Left renal pelvis (tissue), 4 donors: ENCODE results near the gene SLC35F1. TPM values are rescaled to one million over a fixed set of nuclear protein-coding genes. Genes with fewer than 3 reads are reported as not detected.

ENCODE experiments used
- DNase-seq, 4 donors: peaks; one replicate each; pipeline ENCODE4 v3.0.0-alpha.2; 2013; ENCODE audit warnings: low read depth in 4 of 4, low spot score in 3 of 4
- polyA plus RNA-seq, 4 donors: library from polyadenylated mRNA; unstranded; fragments of 120-200 nt; gene quantifications; one replicate each; pipeline ENCODE4 v1.2.1, GENCODE V29; 2013; ENCODE audit not compliant: insufficient read length in 4 of 4

Gene SLC35F1
- polyA plus RNA-seq, 4 donors, result 2.4 to 3.9 (median 3.2) TPM

DNA sequence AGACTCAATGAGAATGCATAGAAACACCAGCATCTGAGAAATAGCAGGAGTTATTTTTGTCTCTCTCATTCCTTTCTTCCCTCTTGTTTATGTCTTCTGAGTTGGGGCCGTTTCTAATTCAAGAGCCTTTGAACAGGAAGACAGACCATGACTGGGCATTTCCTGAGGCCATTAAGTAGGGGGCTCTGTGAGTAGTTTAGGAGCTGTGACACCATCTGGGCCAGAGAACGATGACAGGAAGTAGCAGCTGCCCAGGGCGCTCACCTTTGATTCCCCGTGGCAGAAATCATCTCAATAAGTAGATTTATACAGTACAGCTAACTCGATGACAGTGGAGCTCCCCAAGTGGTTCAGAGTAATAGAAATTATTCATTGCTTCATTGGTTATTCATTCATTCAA lies 342.6 kb downstream of the SLC35F1 start:
- no peak for DNase-seq

- no peak for DNase-seq
Measured at GRCh38 chr6:118252474-118252873, 345.4 kb downstream of the SLC35F1 start.

- no peak for DNase-seq
Measured at GRCh38 chr6:118253741-118254140, 346.7 kb downstream of the SLC35F1 start.

DNA sequence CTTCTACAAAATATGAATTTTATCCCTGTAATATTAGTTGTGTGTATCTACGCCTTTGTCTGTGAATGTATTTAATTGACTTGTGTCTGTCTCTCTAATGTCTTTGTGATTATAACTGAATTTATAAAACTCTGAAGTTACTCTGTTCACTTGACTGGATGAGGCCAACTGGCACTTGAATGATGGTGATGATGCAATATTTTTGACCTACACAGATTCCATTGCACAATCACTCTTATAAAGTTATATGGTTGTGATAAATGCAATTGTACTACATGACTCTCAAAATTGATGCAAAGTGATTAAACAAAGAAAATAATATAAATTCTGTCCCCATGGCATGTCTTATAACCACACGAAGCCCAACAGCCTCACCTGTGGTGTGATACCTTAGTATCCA lies 353.8 kb downstream of the SLC35F1 start:
- DNase-seq, result no peak

- DNase-seq, result peak in 3 of 4 donors; percentile 8 to 29 (median 27)
Measured at GRCh38 chr6:118263921-118264486, 356.9 kb downstream of the SLC35F1 start.

DNA sequence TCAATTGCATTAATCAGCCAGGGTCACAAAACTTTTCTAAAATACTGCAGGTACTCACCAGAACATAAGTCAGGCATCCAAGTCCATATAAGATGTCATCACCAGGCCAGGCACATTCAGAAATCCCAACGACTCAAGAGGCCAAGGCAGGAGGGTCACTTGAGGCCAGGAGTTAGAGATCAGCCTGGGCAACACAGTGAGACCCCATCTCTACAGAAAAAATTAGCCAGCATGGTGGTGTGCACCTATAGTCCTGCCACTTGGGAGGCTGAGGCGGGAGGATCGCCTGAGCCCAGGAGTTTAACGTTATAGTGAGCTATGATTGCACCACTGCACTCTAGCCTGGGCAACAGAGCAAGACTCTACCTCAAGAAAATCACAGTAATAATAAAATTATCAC lies 362.6 kb downstream of the SLC35F1 start:
- DNase-seq, result no peak

DNA sequence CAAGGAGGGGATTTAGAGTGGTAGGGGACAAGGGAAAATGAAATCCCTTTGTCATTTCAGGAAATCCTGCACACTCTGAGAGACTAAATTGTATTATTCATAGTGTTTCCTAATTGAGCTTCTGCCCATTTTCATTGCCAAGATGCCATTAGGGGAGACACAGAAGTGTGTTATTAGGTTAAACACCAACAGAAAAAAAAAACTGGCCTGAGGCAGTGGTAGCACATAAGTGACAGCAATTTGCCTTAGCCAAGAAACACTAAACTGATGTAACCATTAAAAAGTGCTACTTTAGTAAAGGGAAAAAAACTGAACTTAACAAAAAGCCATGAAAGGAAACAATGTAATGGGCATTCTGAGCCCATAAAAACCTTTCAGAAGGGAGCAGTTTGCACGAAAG lies 370.6 kb downstream of the SLC35F1 start:
- DNase-seq, result no peak

DNA sequence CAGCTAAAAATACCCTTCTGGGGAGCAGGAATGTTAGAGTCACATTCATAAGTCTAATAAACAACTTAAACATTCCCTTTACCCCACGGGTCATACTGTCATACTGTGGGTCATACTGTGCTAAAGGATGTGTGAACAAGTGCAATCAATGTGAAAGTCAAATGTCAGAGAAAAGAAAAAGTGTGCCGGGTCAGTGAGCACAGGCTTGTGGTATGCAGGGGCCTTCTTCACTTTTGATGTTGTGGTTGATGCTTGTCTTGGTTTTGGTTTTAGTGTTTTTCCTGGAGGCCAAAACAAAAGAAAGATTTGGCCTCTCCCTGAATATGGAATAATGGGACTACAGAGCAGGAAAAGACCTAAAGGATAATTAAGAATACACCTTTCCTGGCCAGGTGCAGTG lies 373.1 kb downstream of the SLC35F1 start:
- DNase-seq, result no peak

- no peak for DNase-seq
Measured at GRCh38 chr6:118281291-118281690, 374.2 kb downstream of the SLC35F1 start.

DNA sequence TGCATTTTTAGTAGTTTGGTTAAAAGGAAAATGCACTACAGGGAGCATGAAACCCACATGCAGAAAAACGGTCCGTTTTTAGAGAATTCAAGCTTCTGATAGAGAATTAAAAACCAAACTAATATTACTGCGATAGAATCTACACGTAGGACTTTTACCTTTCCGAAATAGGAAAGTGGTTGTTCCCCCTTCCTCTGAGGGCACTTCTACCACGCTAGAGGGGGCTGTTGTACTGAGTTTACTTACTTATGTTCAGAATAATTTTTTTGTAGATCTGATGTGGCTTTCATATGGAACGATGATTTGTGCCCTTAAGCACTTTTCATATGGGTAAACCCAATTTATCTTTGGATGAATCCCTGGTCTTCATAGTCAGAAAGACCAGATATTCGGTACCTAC lies 376.7 kb downstream of the SLC35F1 start:
- peak in 1 of 4 donors; percentile 31 for DNase-seq

GRCh38 chr6:118284736-118285360 lies 377.8 kb downstream of the SLC35F1 start:
- no peak for DNase-seq

- DNase-seq, result no peak
Measured at GRCh38 chr6:118285791-118286190, 378.7 kb downstream of the SLC35F1 start.

DNA sequence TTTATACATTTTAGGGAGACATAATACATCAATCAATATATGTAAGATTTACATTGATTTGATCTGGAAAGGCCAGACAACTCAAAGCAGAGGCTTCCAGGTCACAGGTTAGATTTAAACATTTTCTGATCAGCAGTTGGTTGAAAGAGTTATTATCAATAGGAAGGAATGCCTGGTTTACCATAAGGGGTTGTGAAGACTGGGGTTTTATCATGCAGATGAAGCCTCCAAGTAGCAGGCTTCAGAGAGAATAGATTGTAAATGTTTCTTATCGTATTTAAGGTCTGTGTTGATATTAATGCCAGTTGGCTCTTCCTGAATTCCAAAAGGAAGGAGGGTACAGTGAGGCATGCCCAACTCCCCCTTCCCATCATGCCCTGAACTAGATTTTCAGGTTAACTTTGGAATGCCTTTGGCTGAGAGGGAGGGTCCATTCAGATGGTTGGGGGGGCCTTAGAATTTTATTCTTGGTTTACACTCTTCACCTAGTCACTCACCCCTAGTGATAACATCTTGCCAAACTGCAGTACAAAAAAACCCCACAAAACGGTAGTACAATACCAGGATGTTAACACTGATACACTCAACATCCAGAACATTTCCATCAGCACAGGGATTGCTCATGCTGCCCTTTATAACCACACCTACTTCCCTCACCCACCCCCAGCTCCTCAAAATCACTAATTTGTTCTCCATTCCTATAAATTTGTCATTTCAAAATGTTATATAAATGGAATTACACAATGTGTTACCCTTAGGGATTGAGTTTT lies 381.5 kb downstream of the SLC35F1 start:
- no peak for DNase-seq

- DNase-seq, result no peak
Measured at GRCh38 chr6:118292558-118292957, 385.5 kb downstream of the SLC35F1 start.

DNA sequence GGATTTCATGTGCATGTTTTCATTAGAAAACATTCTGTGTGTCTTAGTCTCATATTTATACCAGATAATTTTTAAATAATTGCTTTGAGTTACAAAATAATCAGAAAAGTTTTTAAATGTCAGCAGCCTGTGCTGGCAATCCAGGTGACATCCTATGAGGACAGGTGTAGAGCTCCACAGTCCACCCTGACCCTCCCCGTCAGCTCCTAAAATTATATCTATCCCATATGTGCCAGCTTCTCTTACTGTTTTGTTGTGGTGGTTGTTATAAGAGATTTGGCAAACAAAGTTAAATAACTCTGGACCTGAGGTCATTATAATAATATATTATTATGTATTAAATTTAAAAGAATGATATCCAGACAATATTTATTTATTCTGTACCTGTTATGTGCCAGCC lies 387.8 kb downstream of the SLC35F1 start:
- DNase-seq, result no peak

- DNase-seq, result no peak
Measured at GRCh38 chr6:118295336-118295735, 388.3 kb downstream of the SLC35F1 start.

DNA sequence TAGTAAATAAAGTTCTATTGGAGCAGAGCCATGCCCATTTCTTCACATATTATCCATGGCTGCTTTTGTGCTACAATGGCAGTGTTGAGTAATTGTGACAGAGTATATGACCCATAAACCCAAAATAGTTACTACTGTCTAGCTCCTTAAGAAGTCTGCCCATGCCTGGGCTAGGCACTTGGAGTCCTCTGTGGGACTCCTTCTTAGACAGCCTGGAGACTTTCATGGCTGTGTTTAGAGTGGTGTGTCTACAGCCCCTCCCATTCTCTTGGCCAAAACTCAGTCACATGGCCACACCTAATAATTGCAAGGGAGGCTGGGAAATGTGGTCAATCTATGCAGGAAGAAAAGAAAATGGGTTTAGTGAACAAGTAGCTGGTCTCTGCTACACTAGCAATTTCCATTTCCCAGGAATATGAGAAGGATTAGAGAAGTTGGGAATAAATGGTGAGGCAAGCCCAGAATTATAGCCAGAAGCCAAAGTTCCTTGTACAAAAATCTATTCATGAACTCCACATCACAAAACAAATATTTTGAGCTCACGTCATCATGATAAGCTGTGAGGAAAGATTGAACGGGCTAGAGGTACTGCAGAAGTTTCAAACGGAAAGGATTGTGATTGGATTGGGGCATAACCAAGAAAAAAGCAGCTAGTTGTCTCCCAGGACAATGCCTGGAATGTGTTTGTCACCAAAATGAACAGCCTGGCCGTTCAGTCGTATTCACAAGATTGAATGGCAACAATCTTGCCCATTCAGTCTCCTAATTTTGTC lies 389.3 kb downstream of the SLC35F1 start:
- DNase-seq, result no peak

DNA sequence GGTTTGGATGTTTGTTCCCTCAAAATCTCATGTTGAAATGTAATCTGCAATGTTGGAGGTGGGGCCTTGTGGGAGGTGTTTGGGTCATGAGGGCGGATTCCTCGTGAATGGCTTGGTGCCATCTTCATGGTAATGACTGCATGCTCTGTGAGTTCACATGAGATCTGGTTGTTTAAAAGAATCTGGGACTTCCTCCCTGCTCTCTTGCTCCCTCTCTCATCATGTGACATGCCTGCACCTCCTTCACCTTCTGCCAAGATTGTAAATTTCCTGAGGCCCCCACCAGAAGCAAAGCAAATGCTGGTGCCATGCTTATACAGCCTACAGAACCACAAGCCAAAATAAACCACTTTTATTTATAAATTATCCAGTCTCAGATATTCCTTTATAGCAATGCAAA lies 390.8 kb downstream of the SLC35F1 start:
- no peak for DNase-seq

DNA sequence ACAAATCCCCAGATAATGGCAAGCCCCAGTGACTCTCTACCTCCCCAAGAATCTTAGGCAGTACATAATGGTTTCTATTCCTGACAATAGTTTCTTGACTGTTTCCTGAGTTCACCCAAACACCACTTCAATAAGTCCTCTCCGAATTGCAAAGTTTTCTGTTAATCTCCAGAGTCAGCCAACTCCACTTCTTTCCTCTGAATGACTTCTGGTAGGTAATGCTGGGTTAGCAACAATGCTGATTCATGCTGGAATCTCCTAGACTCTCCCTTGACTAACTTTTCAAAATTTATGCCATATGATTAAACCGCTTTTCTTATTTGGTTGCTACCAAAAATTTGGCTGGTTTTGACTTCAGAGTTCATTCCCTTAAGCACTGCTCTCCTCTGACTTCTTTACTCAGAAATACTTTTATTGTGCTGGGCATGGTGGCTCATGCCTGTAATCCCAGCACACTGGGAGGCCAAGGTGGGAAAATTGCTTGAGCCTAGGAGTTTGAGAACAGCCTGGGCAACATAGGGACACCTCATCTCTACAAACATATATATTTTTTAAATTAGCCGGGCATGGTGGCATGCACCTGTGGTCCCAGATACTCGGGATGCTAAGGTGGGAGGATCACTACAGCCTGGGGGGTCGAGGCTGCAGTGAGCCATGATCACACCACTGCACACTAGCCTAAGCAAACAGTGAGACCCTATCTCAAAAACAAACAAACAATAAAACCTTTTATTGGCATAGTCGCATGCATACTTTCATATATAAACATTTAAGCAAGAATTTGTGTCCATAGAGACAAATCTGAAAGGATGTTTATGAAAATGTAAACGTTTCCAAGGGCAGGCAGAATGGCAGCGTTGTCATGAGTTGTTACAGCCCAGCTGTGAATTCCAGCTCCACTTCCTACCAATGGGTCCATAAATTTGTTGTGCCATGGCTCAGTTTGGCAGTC lies 391.7 kb downstream of the SLC35F1 start:
- no peak for DNase-seq

GRCh38 chr6:118299457-118299856 lies 392.4 kb downstream of the SLC35F1 start:
- DNase-seq, result no peak
